Mesenchymal stem cell (in vitro differentiated cells and primary cell): ENCODE measurements around the gene TAGLN3.
A peak's percentile ranks its signal among the peaks of the same experiment; 100 is the strongest.

Experiments used
- DNase-seq: peaks from one replicate; pipeline ENCODE4 v3.0.0-alpha.2; 2013
- H2AFZ ChIP-seq: one replicate; pipeline ENCODE4 v1.6.1; 2013; ENCODE audit warnings: low read depth, mild to moderate bottlenecking, control low read depth, inconsistent platforms, low read length, moderate library complexity
- H2AK5ac ChIP-seq: 2 replicates; pipeline ENCODE4 v1.6.1; 2013; ENCODE audit warnings: low read length, moderate library complexity, mild to moderate bottlenecking, inconsistent platforms; ENCODE audit not compliant: severe bottlenecking
- H2BK120ac ChIP-seq: one replicate; pipeline ENCODE4 v1.6.1; 2013; ENCODE audit warnings: low read depth, mild to moderate bottlenecking, inconsistent platforms, low read length, moderate library complexity
- H2BK12ac ChIP-seq, 2 experiments: one replicate each; pipeline ENCODE4 v1.6.1; 2013; ENCODE audit warnings: inconsistent platforms in 2 of 2, low read length in 2 of 2, mild to moderate bottlenecking in 2 of 2, moderate library complexity in 2 of 2, control low read depth in 1 of 2
- H2BK15ac ChIP-seq: one replicate; pipeline ENCODE4 v1.6.1; 2013; ENCODE audit warnings: mild to moderate bottlenecking, low read depth, inconsistent platforms; ENCODE audit not compliant: poor library complexity, severe bottlenecking
- H2BK5ac ChIP-seq: 2 replicates; pipeline ENCODE4 v1.6.1; 2013; ENCODE audit warnings: low read depth, mild to moderate bottlenecking, low read length, control low read depth, inconsistent platforms; ENCODE audit not compliant: poor library complexity, severe bottlenecking
- H3K14ac ChIP-seq, 2 experiments: one replicate each; pipeline ENCODE4 v1.6.1; 2013; ENCODE audit warnings: inconsistent platforms in 2 of 2, low read length in 2 of 2, control low read depth in 1 of 2, mild to moderate bottlenecking in 1 of 2, moderate library complexity in 1 of 2
- H3K18ac ChIP-seq, 2 experiments: one replicate each; pipeline ENCODE4 v1.6.1; 2013; ENCODE audit warnings: inconsistent platforms in 2 of 2, low read length in 2 of 2, control low read depth in 1 of 2, low read depth in 1 of 2, mild to moderate bottlenecking in 1 of 2
- H3K23ac ChIP-seq, 2 experiments: one replicate each; pipeline ENCODE4 v1.6.1; 2013; ENCODE audit warnings: inconsistent platforms in 2 of 2, low read length in 2 of 2, mild to moderate bottlenecking in 2 of 2, moderate library complexity in 2 of 2, control low read depth in 1 of 2
- H3K27ac ChIP-seq: 2 replicates; pipeline ENCODE4 v1.5.1; 2013; ENCODE audit warnings: mild to moderate bottlenecking, moderate library complexity, low read length, control low read depth, inconsistent platforms; ENCODE audit not compliant: poor library complexity, severe bottlenecking
- H3K27me3 ChIP-seq, 2 experiments: 2 replicates each; pipeline versions ENCODE4 v1.6.1 to v1.7.0; 2013; ENCODE audit warnings: low read length in 2 of 2, mild to moderate bottlenecking in 2 of 2, moderate library complexity in 2 of 2, control low read depth in 1 of 2, inconsistent platforms in 1 of 2; ENCODE audit not compliant: control insufficient read depth in 1 of 2, insufficient read depth in 1 of 2
- H3K36me3 ChIP-seq, 2 experiments: 2 replicates each; pipeline versions ENCODE4 v1.6.1 to v1.7.0; 2013; ENCODE audit warnings: low read length in 2 of 2, control low read depth in 1 of 2, inconsistent platforms in 1 of 2, low read depth in 1 of 2, mild to moderate bottlenecking in 1 of 2; ENCODE audit not compliant: insufficient read depth in 2 of 2, control insufficient read depth in 1 of 2
- H3K4ac ChIP-seq, 2 experiments: one replicate each; pipeline ENCODE4 v1.6.1; 2013; ENCODE audit warnings: inconsistent platforms in 2 of 2, low read length in 2 of 2, mild to moderate bottlenecking in 2 of 2, moderate library complexity in 2 of 2, control low read depth in 1 of 2, low read depth in 1 of 2
- H3K4me1 ChIP-seq: 2 replicates; pipeline ENCODE4 v1.6.1; 2013; ENCODE audit warnings: low read depth, low read length, control low read depth; ENCODE audit not compliant: control insufficient read depth, insufficient read depth
- H3K4me2 ChIP-seq: 2 replicates; pipeline ENCODE4 v1.6.1; 2013; ENCODE audit warnings: low read length, mild to moderate bottlenecking, inconsistent platforms; ENCODE audit not compliant: poor library complexity, severe bottlenecking
- H3K4me3 ChIP-seq, 2 experiments: 2 replicates each; pipeline versions ENCODE4 v1.5.1 to v1.7.0; 2013; ENCODE audit warnings: low read length in 2 of 2, mild to moderate bottlenecking in 2 of 2, control low read depth in 1 of 2, low read depth in 1 of 2; ENCODE audit not compliant: insufficient read depth in 1 of 2
- H3K79me1 ChIP-seq: replicated peaks from 2 replicates; pipeline ENCODE4 v1.6.1; 2013; ENCODE audit warnings: mild to moderate bottlenecking, control low read depth, low read length, inconsistent platforms; ENCODE audit not compliant: poor library complexity, severe bottlenecking
- H3K9ac ChIP-seq: 2 replicates; pipeline ENCODE4 v1.7.0; 2013; ENCODE audit warnings: mild to moderate bottlenecking, low read length, moderate library complexity
- H3K9me3 ChIP-seq: 2 replicates; pipeline ENCODE4 v1.7.0; 2013; ENCODE audit warnings: mild to moderate bottlenecking, low read length; ENCODE audit not compliant: control insufficient read depth
- H4K8ac ChIP-seq: one replicate; pipeline ENCODE4 v1.6.1; 2013; ENCODE audit warnings: inconsistent platforms, mild to moderate bottlenecking, low read length, moderate library complexity
- H4K91ac ChIP-seq: one replicate; pipeline ENCODE4 v1.6.1; 2013; ENCODE audit warnings: mild to moderate bottlenecking, low read length, inconsistent platforms
- WGBS: methylation state at CpG from one replicate; pipeline ENCODE4 v1.1.7; 2013; ENCODE audit warnings: mixed read lengths; 5-methylcytosine and 5-hydroxymethylcytosine counted together

The TAGLN3 gene

DNA sequence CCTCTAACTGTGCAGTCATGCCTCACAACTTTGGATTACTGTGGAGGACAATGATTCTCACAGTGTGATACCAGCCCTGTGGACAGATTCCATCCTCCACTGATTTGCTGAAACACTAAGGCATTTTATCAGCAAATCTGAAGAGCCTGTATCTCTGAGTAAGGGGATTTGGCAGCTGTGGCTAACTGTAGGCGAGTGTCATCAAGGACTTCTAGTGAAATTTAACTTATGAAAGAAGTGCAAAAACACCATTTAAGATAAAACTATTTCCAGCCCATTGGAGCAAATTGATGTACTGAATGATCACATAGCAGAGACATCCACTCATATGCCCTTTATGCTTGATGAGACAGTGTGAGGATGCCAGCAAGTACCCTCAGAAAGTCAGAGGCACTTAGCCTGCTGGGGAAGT lies 22.0 kb downstream of the TAGLN3 start:
- no peak overlapping the region for H2AK5ac ChIP-seq
- H2BK12ac ChIP-seq: no peak overlapping the region
- no peak for DNase-seq
- no peak overlapping the region for H3K4ac ChIP-seq
- H3K4me1 ChIP-seq: peaks cover 7% of the 10 kb centered on the region
- no peak overlapping the region for H3K9ac ChIP-seq
- no peaks in the 10 kb centered on the region for H3K36me3 ChIP-seq
- no peak overlapping the region for H2AFZ ChIP-seq
- H3K27me3 ChIP-seq: no peaks in the 10 kb centered on the region
- H3K9me3 ChIP-seq: no peaks in the 10 kb centered on the region
- no peaks in the 10 kb centered on the region for H3K79me1 ChIP-seq
- peak overlapping the region; percentile 90 for H3K27ac ChIP-seq
- no peak overlapping the region for H4K8ac ChIP-seq
- no peak overlapping the region for H3K4me2 ChIP-seq
- H2BK120ac ChIP-seq: no peak overlapping the region
- no peak overlapping the region for H3K4me3 ChIP-seq
- no peak overlapping the region for H3K18ac ChIP-seq
- no peak overlapping the region for H2BK5ac ChIP-seq
- H2BK15ac ChIP-seq: no peak overlapping the region
- H3K23ac ChIP-seq: no peak overlapping the region
- no CpG with 5 or more reads among the region's 1 CpG for WGBS
- H3K14ac ChIP-seq: no peak overlapping the region
- H4K91ac ChIP-seq: no peak overlapping the region

DNA sequence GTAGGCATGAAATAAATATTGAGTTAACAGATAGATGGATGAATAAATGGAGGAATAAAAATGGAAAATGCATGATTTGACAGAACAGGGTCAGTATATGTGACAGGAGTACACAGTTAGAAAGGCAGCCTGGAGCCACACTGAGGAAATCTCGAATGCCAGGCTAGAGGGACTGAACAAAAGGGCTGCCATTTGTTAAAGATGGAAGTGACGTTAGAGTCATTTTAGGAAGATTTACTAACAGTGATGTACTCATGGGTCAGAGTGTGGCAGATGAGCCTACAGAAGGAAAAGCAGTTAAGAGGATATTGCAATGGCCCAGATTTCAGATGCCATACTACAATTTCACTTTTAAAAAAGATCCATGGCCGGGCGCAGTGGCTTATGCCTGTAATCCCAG lies 28.4 kb downstream of the TAGLN3 start:
- Histone ChIP-seq H4K8ac (no peak overlapping the region), H2BK15ac (no peak overlapping the region), H3K18ac (no peak overlapping the region), H3K36me3 (no peaks in the 10 kb centered on the region), H3K9ac (no peak overlapping the region), H3K79me1 (no peaks in the 10 kb centered on the region), H2AFZ (no peak overlapping the region), H2BK120ac (no peak overlapping the region), H4K91ac (no peak overlapping the region), H2AK5ac (no peak overlapping the region), H3K9me3 (no peaks in the 10 kb centered on the region), H2BK12ac (no peak overlapping the region), H3K27ac (no peak overlapping the region), H3K23ac (no peak overlapping the region), H3K4ac (no peak overlapping the region), H3K4me3 (no peak overlapping the region), H3K27me3 (no peaks in the 10 kb centered on the region), H3K4me2 (no peak overlapping the region), H3K14ac (no peak overlapping the region), H3K4me1 (no peaks in the 10 kb centered on the region), H2BK5ac (no peak overlapping the region)
- WGBS: 85% methylated on average over 4 of the region's 4 CpGs
- DNase-seq: no peak

DNA sequence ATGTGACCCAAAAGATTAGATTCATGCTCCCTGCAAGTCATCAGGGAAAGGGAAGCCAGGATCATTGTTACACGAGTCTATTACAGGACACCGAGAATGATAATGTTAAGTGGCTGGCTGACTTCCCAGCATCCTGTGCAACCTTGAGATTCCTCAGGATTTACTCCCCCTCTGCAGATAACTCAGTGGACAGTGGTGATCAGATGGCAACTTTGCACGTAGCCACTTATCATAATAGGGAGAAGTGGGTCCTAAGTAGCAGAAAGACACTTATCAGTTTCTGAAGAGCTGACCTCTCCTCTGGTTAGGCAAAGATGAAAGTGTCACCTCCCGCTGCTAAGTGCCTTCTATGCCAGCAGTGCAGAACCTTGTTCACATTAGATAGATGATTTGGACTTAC lies 29.1 kb downstream of the TAGLN3 start:
- no peaks in the 10 kb centered on the region for H3K36me3 ChIP-seq
- no peak overlapping the region for H3K27ac ChIP-seq
- no peak overlapping the region for H2BK12ac ChIP-seq
- no peak overlapping the region for H3K14ac ChIP-seq
- no peak overlapping the region for H3K4me3 ChIP-seq
- no peak for DNase-seq
- H3K18ac ChIP-seq: no peak overlapping the region
- no peak overlapping the region for H4K91ac ChIP-seq
- no peak overlapping the region for H2BK15ac ChIP-seq
- no peak overlapping the region for H3K9ac ChIP-seq
- no peak overlapping the region for H2AK5ac ChIP-seq
- no peaks in the 10 kb centered on the region for H3K79me1 ChIP-seq
- WGBS: 76% methylated on average over 4 of the region's 4 CpGs
- no peaks in the 10 kb centered on the region for H3K9me3 ChIP-seq
- H3K4ac ChIP-seq: no peak overlapping the region
- no peaks in the 10 kb centered on the region for H3K27me3 ChIP-seq
- no peaks in the 10 kb centered on the region for H3K4me1 ChIP-seq
- no peak overlapping the region for H2AFZ ChIP-seq
- no peak overlapping the region for H3K4me2 ChIP-seq
- H2BK5ac ChIP-seq: no peak overlapping the region
- H3K23ac ChIP-seq: no peak overlapping the region
- H4K8ac ChIP-seq: no peak overlapping the region
- H2BK120ac ChIP-seq: no peak overlapping the region

DNA sequence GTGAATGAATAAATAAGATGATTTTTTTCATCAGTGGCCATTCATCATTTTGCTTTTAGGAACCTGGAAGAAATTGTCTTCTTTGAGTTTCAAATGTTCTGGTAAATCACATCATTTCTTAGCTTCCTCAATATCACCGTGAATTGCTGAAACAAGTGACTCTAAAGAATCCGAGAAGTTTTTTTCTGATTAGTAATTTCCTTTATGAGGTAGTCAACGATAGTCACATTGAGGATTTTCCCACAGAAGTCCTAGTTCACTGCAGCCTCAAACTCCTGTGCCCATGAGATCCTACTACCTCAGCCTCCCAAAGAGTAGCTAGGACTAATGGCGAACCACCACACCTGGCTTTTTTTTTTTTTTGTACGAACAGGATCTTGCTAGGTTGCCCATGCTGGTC lies 32.2 kb downstream of the TAGLN3 start:
- Histone ChIP-seq H3K4me2 (no peak overlapping the region), H3K27me3 (no peaks in the 10 kb centered on the region), H3K9me3 (no peaks in the 10 kb centered on the region), H3K4me3 (no peak overlapping the region), H2AFZ (no peak overlapping the region), H3K18ac (no peak overlapping the region), H2AK5ac (no peak overlapping the region), H4K91ac (no peak overlapping the region), H2BK5ac (no peak overlapping the region), H3K79me1 (no peaks in the 10 kb centered on the region), H3K4ac (no peak overlapping the region), H4K8ac (no peak overlapping the region), H3K4me1 (no peaks in the 10 kb centered on the region), H3K14ac (no peak overlapping the region), H3K9ac (no peak overlapping the region), H2BK12ac (no peak overlapping the region), H3K36me3 (no peaks in the 10 kb centered on the region), H3K23ac (no peak overlapping the region), H2BK120ac (no peak overlapping the region), H2BK15ac (no peak overlapping the region), H3K27ac (no peak overlapping the region)
- no peak for DNase-seq
- WGBS: 85% methylated on average over 5 of the region's 5 CpGs
